Natural killer cell (primary cell): ENCODE measurements around the gene TFRC. TPM values are rescaled to one million over a fixed set of nuclear protein-coding genes. Genes with fewer than 3 reads are reported as not detected.
"Not testable (repeated sequence)": the region's sequence is repeated elsewhere in the genome, so short reads cannot be mapped to it uniquely, and the experiment has no call there.

Experiments
- ATAC-seq, 3 donors: fragments of 150-1000 bp in 2 of 3; fragments of 200-7000 bp in 1 of 3; cut with Tn5 transposase; 1 replicate in 1 of 3; 2 replicates in 2 of 3; pipeline ENCODE4 v1.10.0; 2021; ENCODE audit warnings: mild to moderate bottlenecking in 2 of 3, moderate library complexity in 2 of 3
- DNase-seq, 2 donors: peaks; one replicate each; pipeline versions ENCODE4 v3.0.0 to v3.0.0-alpha.2; 2013 to 2021; ENCODE audit warnings: mixed read lengths in 1 of 2
- H3K27ac ChIP-seq: one replicate; pipeline ENCODE4 v1.5.1; 2013; ENCODE audit warnings: mild to moderate bottlenecking, low read length
- H3K27me3 ChIP-seq: one replicate; pipeline ENCODE4 v1.6.1; 2013; ENCODE audit warnings: low read length; ENCODE audit not compliant: control insufficient read depth, insufficient read depth
- H3K36me3 ChIP-seq: one replicate; pipeline ENCODE4 v1.6.1; 2013; ENCODE audit warnings: low read length; ENCODE audit not compliant: control insufficient read depth, insufficient read depth
- H3K4me1 ChIP-seq: one replicate; pipeline ENCODE4 v1.6.1; 2013; ENCODE audit warnings: low read length; ENCODE audit not compliant: control insufficient read depth, insufficient read depth
- H3K4me3 ChIP-seq: one replicate; pipeline ENCODE4 v1.5.1; 2013; ENCODE audit warnings: low read length
- H3K9me3 ChIP-seq: one replicate; pipeline ENCODE4 v1.6.1; 2013; ENCODE audit warnings: low read length; ENCODE audit not compliant: control insufficient read depth, insufficient read depth
- H3K27ac Mint-ChIP-seq, 2 donors: one replicate each; pipeline ENCODE4 v1.8.0; 2022; ENCODE audit warnings: mild to moderate bottlenecking in 2 of 2, mixed read lengths in 2 of 2, moderate library complexity in 1 of 2
- H3K27me3 Mint-ChIP-seq, 2 donors: one replicate each; pipeline ENCODE4 v1.8.0; 2022; ENCODE audit warnings: low read depth in 2 of 2, mixed read lengths in 2 of 2
- H3K36me3 Mint-ChIP-seq: one replicate; pipeline ENCODE4 v1.8.0; 2022; ENCODE audit warnings: mixed read lengths
- H3K4me1 Mint-ChIP-seq, 2 donors: one replicate each; pipeline ENCODE4 v1.8.0; 2022; ENCODE audit warnings: mixed read lengths in 2 of 2
- H3K4me3 Mint-ChIP-seq: one replicate; pipeline ENCODE4 v1.8.0; 2022; ENCODE audit warnings: mild to moderate bottlenecking, moderate library complexity, mixed read lengths
- H3K9me3 Mint-ChIP-seq, 2 donors: one replicate each; pipeline ENCODE4 v1.8.0; 2022; ENCODE audit warnings: mixed read lengths in 2 of 2
- CTCF ChIP-seq: fragments of 200-600 bp; IDR thresholded peaks from one replicate; pipeline ENCODE4 v1.8.0; 2022; ENCODE audit warnings: antibody characterized with exemption
- WGBS: methylation state at CpG from one replicate; pipeline ENCODE4 v1.1.7; 2013; ENCODE audit warnings: missing lambda C conversion rate; ENCODE audit not compliant: insufficient coverage; 5-methylcytosine and 5-hydroxymethylcytosine counted together
- intact Hi-C: fragments of 100-400 bp; cut with micrococcal nuclease; formaldehyde crosslinking; loops from one replicate; pipeline ENCODE4 v1.14.2; 2022
- total RNA-seq, 4 donors: library from RNA; stranded (reverse); fragments of 120-200 nt in 1 of 4; gene quantifications; one replicate each; pipeline versions ENCODE4 v1.2.3 to v1.2.4, GENCODE V29; 2013 to 2022

TFRC gene
- total RNA-seq, 3 donors from 2014 or later (not counting 1 experiment from before 2014, with no cell fraction given): 74.3 to 111 (median 78.3) TPM

- H3K4me3 ChIP-seq: no peak overlapping the region
- Mint-ChIP-seq H3K4me1 (no peaks in the 10 kb centered on the region), H3K36me3 (peaks cover 36% of the 10 kb centered on the region), H3K4me3 (no peak overlapping the region), H3K27me3 (no peaks in the 10 kb centered on the region), H3K27ac (peak overlapping the region in 1 of 2 donors; percentile 7), H3K9me3 (no peaks in the 10 kb centered on the region)
- H3K27me3 ChIP-seq: no peaks in the 10 kb centered on the region
- TF ChIP-seq CTCF: no peak
- no peaks in the 10 kb centered on the region for H3K4me1 ChIP-seq
- ATAC-seq (no peak), DNase-seq (no peak)
- WGBS: 100% methylated on average over 1 of the region's 1 CpG
- intact Hi-C loops: no loop called here
- H3K9me3 ChIP-seq: no peaks in the 10 kb centered on the region
- no peak overlapping the region for H3K27ac ChIP-seq
- H3K36me3 ChIP-seq: peaks cover 83% of the 10 kb centered on the region
Observed at GRCh38 chr3:196060834-196061233, 21.1 kb downstream of the TFRC start.

GRCh38 chr3:196057760-196058331 lies 24.0 kb downstream of the TFRC start:
- no peak overlapping the region for H3K4me3 ChIP-seq
- no peaks in the 10 kb centered on the region for H3K4me1 Mint-ChIP-seq
- H3K4me3 Mint-ChIP-seq: no peak overlapping the region
- no peaks in the 10 kb centered on the region for H3K9me3 ChIP-seq
- no peaks in the 10 kb centered on the region for H3K27me3 Mint-ChIP-seq
- H3K36me3 Mint-ChIP-seq: peaks cover 33% of the 10 kb centered on the region
- intact Hi-C loops: no loop called here
- H3K4me1 ChIP-seq: no peaks in the 10 kb centered on the region
- H3K27ac Mint-ChIP-seq: no peak overlapping the region
- 93% methylated on average over 3 of the region's 3 CpGs for WGBS
- H3K36me3 ChIP-seq: peaks cover 85% of the 10 kb centered on the region
- no peak for DNase-seq
- TF ChIP-seq CTCF: no peak
- H3K9me3 Mint-ChIP-seq: no peaks in the 10 kb centered on the region
- H3K27me3 ChIP-seq: no peaks in the 10 kb centered on the region
- no peak overlapping the region for H3K27ac ChIP-seq
- ATAC-seq: no peak

- H3K9me3 ChIP-seq, DNase-seq, H3K27me3 Mint-ChIP-seq, H3K4me1 ChIP-seq, ATAC-seq, H3K27ac ChIP-seq, H3K4me3 Mint-ChIP-seq, H3K4me3 ChIP-seq, H3K27ac Mint-ChIP-seq, H3K4me1 Mint-ChIP-seq, H3K27me3 ChIP-seq, intact Hi-C loops, H3K9me3 Mint-ChIP-seq: not testable (repeated sequence)
- WGBS: 98% methylated on average over 4 of the region's 6 CpGs
- peaks cover 33% of the 10 kb centered on the region for H3K36me3 Mint-ChIP-seq
- peaks cover 86% of the 10 kb centered on the region for H3K36me3 ChIP-seq
Observed at GRCh38 chr3:196056371-196056770, 25.5 kb downstream of the TFRC start.

DNA sequence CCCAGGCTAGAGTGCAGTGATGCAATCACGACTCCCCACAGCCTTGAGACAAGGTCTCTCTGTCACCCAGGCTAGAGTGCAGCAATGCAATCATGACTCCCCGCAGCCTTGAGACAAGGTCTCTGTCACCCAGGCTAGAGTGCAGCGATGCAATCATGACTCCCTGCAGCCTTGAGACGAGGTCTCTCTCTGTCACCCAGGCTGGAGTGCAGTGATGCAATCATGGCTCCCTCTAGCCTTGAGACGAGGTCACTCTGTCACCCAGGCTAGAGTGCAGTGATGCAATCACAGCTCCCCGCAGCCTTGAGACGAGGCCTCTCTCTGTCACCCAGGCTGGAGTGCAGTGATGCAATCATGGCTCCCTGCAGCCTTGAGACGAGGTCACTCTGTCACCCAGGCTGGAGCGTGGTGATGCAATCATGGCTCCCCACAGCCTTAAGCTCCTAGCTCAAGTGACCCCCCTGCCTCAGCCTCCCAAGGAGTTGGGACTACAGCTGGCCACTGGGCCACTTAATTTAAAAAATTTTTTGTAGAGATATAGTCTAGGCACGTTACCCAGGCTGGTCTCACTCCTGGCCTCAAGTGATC lies 26.1 kb downstream of the TFRC start:
- H3K27ac ChIP-seq: no peak overlapping the region
- peak in 1 of 3 donors; percentile 37 for ATAC-seq
- H3K4me1 ChIP-seq: no peaks in the 10 kb centered on the region
- H3K27me3 ChIP-seq: no peaks in the 10 kb centered on the region
- peaks cover 86% of the 10 kb centered on the region for H3K36me3 ChIP-seq
- Mint-ChIP-seq H3K9me3 (no peaks in the 10 kb centered on the region), H3K4me3 (no peak overlapping the region), H3K27ac (no peak overlapping the region), H3K36me3 (peaks cover 33% of the 10 kb centered on the region), H3K4me1 (no peaks in the 10 kb centered on the region), H3K27me3 (no peaks in the 10 kb centered on the region)
- WGBS: 92% methylated on average over 10 of the region's 10 CpGs
- H3K9me3 ChIP-seq: no peaks in the 10 kb centered on the region
- DNase-seq: no peak
- intact Hi-C loops: no loop called here
- no peak for TF ChIP-seq CTCF
- no peak overlapping the region for H3K4me3 ChIP-seq
